ENCODE measurements around the gene TRPM8. TPM values are rescaled to one million over a fixed set of nuclear protein-coding genes. Genes with fewer than 3 reads are reported as not detected.

The TRPM8 gene
- polyA plus RNA-seq, 2 of the 4 experiments (the other 2 are of a cell fraction) = 0.25 to 0.97 TPM

- no peak overlapping the region for H3K4me2 ChIP-seq
- peak overlapping the region in 1 of 2 experiments; percentile 23; a peak in 1 of 6 replicates for H3K27ac ChIP-seq
- ATAC-seq (no peak), FAIRE-seq (no peak), DNase-seq (ENCODE audit: low read depth in 1 of 2, low spot score in 1 of 2) (no peak)
- 91% methylated on average over 2 of the region's 2 CpGs for WGBS (ENCODE audit: missing lambda C conversion rate)
- ChIA-PET POLR2A (no interaction called here), CTCF (interaction anchor here (1.0 to 2.0 kb wide), 6 partner anchors 10 to 556 kb away, joined by 3 to 7 read pairs (median 5); partner anchors contain the start of gene ARL4C)
- no peaks in the 10 kb centered on the region for H3K4me1 ChIP-seq
- H3K9me3 ChIP-seq = no peaks in the 10 kb centered on the region
- TF ChIP-seq GATA3 (IDR thresholded peaks at IDR 0.05; ENCODE audit: borderline replicate concordance) = no peak
- TF ChIP-seq, protein P1, sequence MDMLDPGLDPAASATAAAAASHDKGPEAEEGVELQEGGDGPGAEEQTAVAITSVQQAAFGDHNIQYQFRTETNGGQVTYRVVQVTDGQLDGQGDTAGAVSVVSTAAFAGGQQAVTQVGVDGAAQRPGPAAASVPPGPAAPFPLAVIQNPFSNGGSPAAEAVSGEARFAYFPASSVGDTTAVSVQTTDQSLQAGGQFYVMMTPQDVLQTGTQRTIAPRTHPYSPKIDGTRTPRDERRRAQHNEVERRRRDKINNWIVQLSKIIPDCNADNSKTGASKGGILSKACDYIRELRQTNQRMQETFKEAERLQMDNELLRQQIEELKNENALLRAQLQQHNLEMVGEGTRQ (IDR thresholded peaks at IDR 0.05) = no peak
- TF ChIP-seq NPAS2 (CRISPR knock-in tag; IDR thresholded peaks at IDR 0.05; ENCODE audit: borderline replicate concordance) = no peak
- TF ChIP-seq, protein P2, sequence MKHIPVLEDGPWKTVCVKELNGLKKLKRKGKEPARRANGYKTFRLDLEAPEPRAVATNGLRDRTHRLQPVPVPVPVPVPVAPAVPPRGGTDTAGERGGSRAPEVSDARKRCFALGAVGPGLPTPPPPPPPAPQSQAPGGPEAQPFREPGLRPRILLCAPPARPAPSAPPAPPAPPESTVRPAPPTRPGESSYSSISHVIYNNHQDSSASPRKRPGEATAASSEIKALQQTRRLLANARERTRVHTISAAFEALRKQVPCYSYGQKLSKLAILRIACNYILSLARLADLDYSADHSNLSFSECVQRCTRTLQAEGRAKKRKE (CRISPR knock-in tag; IDR thresholded peaks at IDR 0.05; ENCODE audit: low read depth) = no peak
- TF ChIP-seq RAD21 (conservative IDR thresholded peaks at IDR 0.05 in 1 of 2, IDR thresholded peaks at IDR 0.05 in 1 of 2) = no peak
- TF ChIP-seq FOXS1 (CRISPR knock-in tag; IDR thresholded peaks at IDR 0.05) = no peak
- TF ChIP-seq RARB (CRISPR knock-in tag; IDR thresholded peaks at IDR 0.05) = no peak
- TF ChIP-seq EHMT2 (IDR thresholded peaks at IDR 0.05; ENCODE audit: low read depth) = no peak
- TF ChIP-seq HOXB5 (CRISPR knock-in tag; IDR thresholded peaks at IDR 0.05) = no peak
- no peak for TF ChIP-seq MAFK (IDR thresholded peaks at IDR 0.05; ENCODE audit: partially characterized antibody)
- TF ChIP-seq CHD4 (IDR thresholded peaks at IDR 0.05; ENCODE audit: borderline replicate concordance) = no peak
- no peak overlapping the region for H3K4me3 ChIP-seq
These were observed 71.4 kb downstream of the TRPM8 start for GRCh38 chr2:233988581-233988980.

DNA sequence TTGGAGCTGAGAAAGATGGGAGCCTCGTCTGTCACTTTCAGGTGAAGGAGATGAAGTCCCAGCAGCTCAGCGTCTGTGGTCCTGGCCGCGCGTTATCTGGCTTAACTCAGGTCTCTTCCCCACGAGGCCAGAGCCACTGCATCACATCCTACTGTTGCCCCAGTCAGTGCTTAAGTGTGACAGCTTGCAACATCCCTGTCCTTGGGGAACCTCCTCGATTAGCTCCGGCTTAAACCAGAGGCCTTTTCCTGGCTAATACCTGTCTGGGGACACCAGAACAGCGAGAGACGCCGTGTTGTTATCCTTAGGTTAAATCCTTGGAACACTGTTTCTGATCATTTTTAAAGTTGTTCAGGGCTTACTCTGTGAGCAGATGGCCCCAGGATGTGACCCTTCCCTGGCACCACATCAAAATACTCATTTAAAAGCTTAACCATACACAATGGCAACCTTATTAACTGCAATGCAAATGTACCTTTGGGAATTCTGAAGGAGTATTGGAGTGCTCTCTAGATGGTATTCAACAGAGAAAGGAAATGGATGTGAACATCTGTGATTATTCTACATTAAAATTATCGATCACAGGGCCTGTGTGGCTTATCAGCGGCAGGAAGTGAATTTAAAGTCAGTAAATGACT, 72.2 kb downstream of the TRPM8 start:
- DNase-seq (ENCODE audit: low read depth in 1 of 2, low spot score in 1 of 2) = no peak
- Histone ChIP-seq H3K4me2 (no peak overlapping the region), H3K27ac (peak overlapping the region in 1 of 2 experiments; percentile 30; a peak in 1 of 6 replicates), H3K4me3 (no peak overlapping the region), H3K4me1 (no peaks in the 10 kb centered on the region), H3K9me3 (no peaks in the 10 kb centered on the region)
- FAIRE-seq = no peak
- 86% methylated on average over 13 of the region's 13 CpGs for WGBS (ENCODE audit: missing lambda C conversion rate)
- ChIA-PET CTCF (interaction anchor here (1.3 to 2.0 kb wide), 7 partner anchors 9 to 556 kb away, joined by 3 to 7 read pairs (median 5); partner anchors contain the start of gene ARL4C), POLR2A (no interaction called here)
- ATAC-seq = no peak
- no peak for TF ChIP-seq ESRRA (IDR thresholded peaks at IDR 0.05; ENCODE audit: borderline replicate concordance, low read length)
- TF ChIP-seq MAZ (IDR thresholded peaks at IDR 0.05; ENCODE audit: borderline replicate concordance, low read depth, low read length) = no peak
- no peak for TF ChIP-seq FOSL2 (IDR thresholded peaks at IDR 0.05)
- TF ChIP-seq FOSL2 (CRISPR knock-in tag; IDR thresholded peaks at IDR 0.05) = no peak
- no peak for TF ChIP-seq HMGXB4 (CRISPR knock-in tag; IDR thresholded peaks at IDR 0.05; ENCODE audit: borderline replicate concordance)
- no peak for TF ChIP-seq TP53 (CRISPR knock-in tag; IDR thresholded peaks at IDR 0.05)
- TF ChIP-seq, protein P3, sequence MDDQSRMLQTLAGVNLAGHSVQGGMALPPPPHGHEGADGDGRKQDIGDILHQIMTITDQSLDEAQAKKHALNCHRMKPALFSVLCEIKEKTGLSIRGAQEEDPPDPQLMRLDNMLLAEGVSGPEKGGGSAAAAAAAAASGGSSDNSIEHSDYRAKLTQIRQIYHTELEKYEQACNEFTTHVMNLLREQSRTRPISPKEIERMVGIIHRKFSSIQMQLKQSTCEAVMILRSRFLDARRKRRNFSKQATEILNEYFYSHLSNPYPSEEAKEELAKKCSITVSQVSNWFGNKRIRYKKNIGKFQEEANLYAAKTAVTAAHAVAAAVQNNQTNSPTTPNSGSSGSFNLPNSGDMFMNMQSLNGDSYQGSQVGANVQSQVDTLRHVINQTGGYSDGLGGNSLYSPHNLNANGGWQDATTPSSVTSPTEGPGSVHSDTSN (IDR thresholded peaks at IDR 0.05) = no peak
- no peak for TF ChIP-seq PHF8 (IDR thresholded peaks at IDR 0.05; ENCODE audit: borderline replicate concordance, low read depth)
- no peak for TF ChIP-seq KDM5A (IDR thresholded peaks at IDR 0.05)
- TF ChIP-seq, protein P4, sequence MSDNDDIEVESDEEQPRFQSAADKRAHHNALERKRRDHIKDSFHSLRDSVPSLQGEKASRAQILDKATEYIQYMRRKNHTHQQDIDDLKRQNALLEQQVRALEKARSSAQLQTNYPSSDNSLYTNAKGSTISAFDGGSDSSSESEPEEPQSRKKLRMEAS (IDR thresholded peaks at IDR 0.05) = no peak
- TF ChIP-seq, protein P2 (CRISPR knock-in tag; IDR thresholded peaks at IDR 0.05; ENCODE audit: low read depth) = no peak
- TF ChIP-seq, protein P5, sequence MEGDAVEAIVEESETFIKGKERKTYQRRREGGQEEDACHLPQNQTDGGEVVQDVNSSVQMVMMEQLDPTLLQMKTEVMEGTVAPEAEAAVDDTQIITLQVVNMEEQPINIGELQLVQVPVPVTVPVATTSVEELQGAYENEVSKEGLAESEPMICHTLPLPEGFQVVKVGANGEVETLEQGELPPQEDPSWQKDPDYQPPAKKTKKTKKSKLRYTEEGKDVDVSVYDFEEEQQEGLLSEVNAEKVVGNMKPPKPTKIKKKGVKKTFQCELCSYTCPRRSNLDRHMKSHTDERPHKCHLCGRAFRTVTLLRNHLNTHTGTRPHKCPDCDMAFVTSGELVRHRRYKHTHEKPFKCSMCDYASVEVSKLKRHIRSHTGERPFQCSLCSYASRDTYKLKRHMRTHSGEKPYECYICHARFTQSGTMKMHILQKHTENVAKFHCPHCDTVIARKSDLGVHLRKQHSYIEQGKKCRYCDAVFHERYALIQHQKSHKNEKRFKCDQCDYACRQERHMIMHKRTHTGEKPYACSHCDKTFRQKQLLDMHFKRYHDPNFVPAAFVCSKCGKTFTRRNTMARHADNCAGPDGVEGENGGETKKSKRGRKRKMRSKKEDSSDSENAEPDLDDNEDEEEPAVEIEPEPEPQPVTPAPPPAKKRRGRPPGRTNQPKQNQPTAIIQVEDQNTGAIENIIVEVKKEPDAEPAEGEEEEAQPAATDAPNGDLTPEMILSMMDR (IDR thresholded peaks at IDR 0.05) = no peak
- TF ChIP-seq HOXB5 (CRISPR knock-in tag; IDR thresholded peaks at IDR 0.05) = no peak
- TF ChIP-seq FOXS1 (CRISPR knock-in tag; IDR thresholded peaks at IDR 0.05) = no peak
- no peak for TF ChIP-seq JUN (IDR thresholded peaks at IDR 0.05)
- TF ChIP-seq HDAC2 (IDR thresholded peaks at IDR 0.05) = no peak
- TF ChIP-seq EHMT2 (IDR thresholded peaks at IDR 0.05; ENCODE audit: low read depth) = no peak
